Pons (tissue), 1 donor: ENCODE results near the gene OR5P2.
"Not testable (repeated sequence)": the region's sequence is repeated elsewhere in the genome, so short reads cannot be mapped to it uniquely, and the experiment has no call there.

Experiments used
- DNase-seq: peaks from one replicate; pipeline ENCODE4 v3.0.0-alpha.2; 2016; ENCODE audit warnings: low spot score

OR5P2 gene

GRCh38 chr11:7796842-7797241 lies at the start of gene OR5P2:
TSS of gene OR5P2 (minus strand) at chr11:7796942. CDS start at chr11:7796942, 0 bp downstream.
- no peak for DNase-seq

DNA sequence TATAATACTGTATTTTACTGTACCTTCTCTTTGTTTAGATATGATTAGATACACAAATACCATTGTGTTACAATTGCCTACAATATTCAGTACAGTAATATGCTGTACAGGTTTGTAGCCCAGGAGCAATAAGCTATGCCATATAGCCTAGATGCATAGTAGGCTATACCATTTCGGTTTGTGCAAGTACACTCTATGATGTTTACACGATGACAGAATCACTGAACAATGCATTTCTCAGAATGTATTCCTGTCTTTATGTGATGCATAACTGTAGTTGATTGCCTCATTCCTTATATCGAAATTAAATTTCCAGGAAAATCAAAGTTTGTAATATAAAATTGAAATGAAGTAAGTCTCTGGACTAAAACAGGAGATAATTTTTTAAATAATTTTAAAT lies 49.3 kb upstream of the OR5P2 start:
- no peak for DNase-seq

DNA sequence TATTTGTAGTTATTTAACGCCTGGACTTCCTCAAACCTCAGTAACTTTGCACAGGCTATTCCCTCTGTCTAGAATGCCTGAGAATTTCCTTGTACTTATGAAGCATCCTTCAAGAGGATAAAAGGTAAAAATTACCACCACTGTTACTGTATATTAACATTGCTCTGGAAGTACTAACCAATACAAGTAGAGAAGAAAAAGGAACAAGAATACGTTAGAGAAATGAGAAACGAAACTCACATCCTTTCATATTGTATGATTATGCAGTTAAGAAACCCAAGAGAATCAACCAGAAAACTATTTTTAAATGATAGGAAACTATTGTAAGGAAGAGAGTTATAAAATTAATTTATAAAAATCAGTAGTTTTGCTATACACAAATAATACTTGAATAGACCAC lies 48.2 kb upstream of the OR5P2 start:
- DNase-seq = no peak

DNA sequence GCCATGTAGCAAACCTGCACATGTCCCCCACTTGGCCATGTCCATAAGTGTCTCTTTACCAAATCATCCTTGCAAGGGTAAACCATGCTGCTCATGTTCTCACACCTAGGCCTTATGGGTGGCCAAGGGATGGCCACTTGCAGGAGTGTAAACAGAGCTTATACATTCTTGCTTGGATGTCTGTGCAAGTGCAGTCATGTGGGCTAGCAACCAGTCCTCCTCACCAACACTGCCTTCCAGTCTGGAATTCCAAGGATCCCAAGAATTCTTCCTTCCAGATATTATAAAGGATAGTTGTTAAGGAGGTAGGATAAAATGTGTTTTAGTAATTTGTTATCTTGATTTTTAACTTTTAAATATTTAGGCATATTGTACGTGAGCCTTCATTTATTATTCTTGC lies 47.8 kb upstream of the OR5P2 start:
- DNase-seq = no peak

- no peak for DNase-seq
These were observed 43.8 kb upstream of the OR5P2 start for GRCh38 chr11:7840578-7840977.

GRCh38 chr11:7833527-7833926 lies 36.8 kb upstream of the OR5P2 start:
- no peak for DNase-seq

- DNase-seq = no peak
These were observed 34.0 kb upstream of the OR5P2 start, which contains the start of gene OR5P3 for GRCh38 chr11:7830740-7831139. TSS of gene OR5P3 (minus strand) at chr11:7830840.

DNA sequence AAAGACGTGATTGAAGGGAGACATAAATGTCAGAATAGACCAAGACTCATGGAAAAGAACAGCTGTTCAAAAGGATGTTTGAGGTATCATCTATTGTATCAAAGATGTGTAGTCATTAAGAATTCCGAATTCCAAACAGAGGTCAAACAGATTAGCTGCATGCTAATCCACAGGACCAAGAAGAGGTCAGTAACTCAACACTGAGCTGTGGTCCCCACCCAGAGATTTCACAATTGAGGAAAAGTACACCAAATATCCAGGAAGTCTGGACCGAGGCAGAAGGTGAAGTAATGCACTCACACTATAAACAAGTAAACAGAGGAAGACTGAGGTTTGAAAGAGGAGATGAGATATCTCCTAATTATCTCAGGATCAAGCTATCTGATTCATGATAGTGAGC lies 29.6 kb upstream of the OR5P2 start:
- no peak for DNase-seq

GRCh38 chr11:7820417-7820816 lies 23.7 kb upstream of the OR5P2 start:
- DNase-seq = not testable (repeated sequence)

- DNase-seq = not testable (repeated sequence)
These were observed 18.2 kb upstream of the OR5P2 start for GRCh38 chr11:7814897-7815296.

- not testable (repeated sequence) for DNase-seq
These were observed 13.6 kb upstream of the OR5P2 start for GRCh38 chr11:7810301-7810700.

- DNase-seq = no peak
These were observed 3.5 kb downstream of the OR5P2 start for GRCh38 chr11:7793233-7793632.

GRCh38 chr11:7787239-7787638 lies 9.5 kb downstream of the OR5P2 start:
- DNase-seq = no peak

DNA sequence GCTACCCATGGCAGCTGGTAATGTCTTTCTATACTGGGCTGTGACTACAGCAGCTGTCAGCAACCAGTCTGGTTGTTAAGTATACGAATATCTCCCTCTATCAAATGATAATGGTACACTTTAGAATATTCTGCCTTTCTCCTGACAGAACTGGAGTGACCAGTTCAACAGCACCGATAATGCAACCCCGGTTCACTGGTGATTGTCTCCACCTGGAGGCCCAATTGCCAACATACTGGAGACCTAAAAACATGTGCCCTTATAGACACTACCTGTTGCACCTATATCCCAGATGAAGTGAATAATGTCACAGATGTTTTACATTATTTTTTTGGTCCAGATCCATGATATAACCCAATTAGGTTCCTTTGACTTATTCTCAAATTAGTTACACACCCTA lies 21.1 kb downstream of the OR5P2 start:
- DNase-seq = no peak

DNA sequence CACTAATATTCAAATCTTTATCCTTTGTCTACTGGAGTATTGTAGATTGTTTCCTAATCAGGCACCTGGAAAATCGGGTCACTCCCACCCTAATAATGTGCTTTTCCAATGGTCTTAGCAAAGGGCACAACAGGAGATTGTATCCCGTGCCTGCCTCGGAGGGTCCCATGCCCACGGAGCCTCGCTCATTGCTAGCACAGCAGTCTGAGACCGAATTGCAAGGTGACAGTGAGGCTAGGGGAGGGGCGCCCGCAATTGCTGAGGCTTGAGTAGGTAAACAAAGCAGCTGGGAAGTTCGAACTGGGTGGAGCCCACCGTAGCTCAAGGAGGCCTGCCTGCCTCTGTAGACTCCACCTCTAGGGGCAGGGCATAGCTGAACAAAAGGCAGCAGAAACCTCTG lies 32.4 kb downstream of the OR5P2 start:
- not testable (repeated sequence) for DNase-seq

- no peak for DNase-seq
These were observed 37.7 kb downstream of the OR5P2 start for GRCh38 chr11:7759010-7759409.

GRCh38 chr11:7749456-7749855 lies 47.3 kb downstream of the OR5P2 start:
- no peak for DNase-seq
